ENCODE data around the gene NDEL1.

Gene NDEL1

GRCh38 chr17:8475781-8476180 lies 40.1 kb downstream of the NDEL1 start:
- H3K4ac ChIP-seq (ENCODE audit: low read depth, low read length), result no peak overlapping the region
- WGBS (ENCODE audit: extremely low coverage, insufficient coverage, low lambda C conversion rate), result no CpG with 5 or more reads among the region's 16 CpGs
- no peak overlapping the region for H3K23ac ChIP-seq (ENCODE audit: low read length)
- H3K18ac ChIP-seq (ENCODE audit: low read length), result no peak overlapping the region
- H3K79me1 ChIP-seq (ENCODE audit: low read length), result no peaks in the 10 kb centered on the region
- H3K27ac ChIP-seq (ENCODE audit: low read depth, low read length), result no peak overlapping the region
- H2BK120ac ChIP-seq (ENCODE audit: low read depth, low read length), result no peak overlapping the region
- no peak for DNase-seq
- H4K5ac ChIP-seq (ENCODE audit: low read length), result no peak overlapping the region
- no peak overlapping the region for H3K9ac ChIP-seq (ENCODE audit: low read length)
- H3K36me3 ChIP-seq (ENCODE audit: control insufficient read depth, insufficient read depth, low read length), result peaks cover 29% of the 10 kb centered on the region
- no peak overlapping the region for H2BK5ac ChIP-seq (ENCODE audit: low read length)
- H3K4me1 ChIP-seq (ENCODE audit: control insufficient read depth, low read depth, low read length), result no peaks in the 10 kb centered on the region
- H3K56ac ChIP-seq (ENCODE audit: low read length), result no peak overlapping the region
- H4K8ac ChIP-seq (ENCODE audit: low read depth, low read length), result no peak overlapping the region
- no peak overlapping the region for H3K4me3 ChIP-seq (ENCODE audit: low read length)
- no peaks in the 10 kb centered on the region for H3K27me3 ChIP-seq (ENCODE audit: insufficient read depth, low read length, poor library complexity)
- no peak overlapping the region for H2BK15ac ChIP-seq (replicated peaks; ENCODE audit: low read depth)
- no peak overlapping the region for H3K4me2 ChIP-seq (ENCODE audit: low read length)
- no peak overlapping the region for H2AK5ac ChIP-seq (ENCODE audit: low read length)
- no peaks in the 10 kb centered on the region for H3K79me2 ChIP-seq (ENCODE audit: control insufficient read depth, insufficient read depth, low read length)

DNA sequence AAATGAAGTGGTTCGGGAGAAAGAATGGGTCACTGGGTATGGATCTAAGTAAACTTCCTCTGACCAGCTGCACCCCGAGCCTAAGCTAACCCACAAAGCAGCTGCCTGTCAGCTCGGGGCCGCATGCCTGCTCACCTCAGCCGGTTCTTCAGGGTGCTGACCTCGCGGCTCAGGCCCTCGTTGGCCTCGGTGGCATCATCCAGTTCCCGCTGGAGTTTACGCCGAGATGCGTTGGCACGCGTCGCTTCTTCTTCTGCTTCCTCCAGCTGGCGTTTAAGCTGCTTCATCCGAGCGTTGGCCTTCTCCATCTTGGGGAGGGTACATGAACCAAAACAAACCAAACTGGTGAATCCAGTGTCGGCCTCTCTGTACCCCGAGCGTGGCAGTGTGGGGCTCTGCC lies 41.1 kb downstream of the NDEL1 start:
- Histone ChIP-seq H3K4me3 (ENCODE audit: low read length) (no peak overlapping the region), H3K4ac (ENCODE audit: low read depth, low read length) (no peak overlapping the region), H3K27ac (ENCODE audit: low read depth, low read length) (no peak overlapping the region), H3K4me1 (ENCODE audit: control insufficient read depth, low read depth, low read length) (no peaks in the 10 kb centered on the region), H3K79me1 (ENCODE audit: low read length) (no peaks in the 10 kb centered on the region), H3K79me2 (ENCODE audit: control insufficient read depth, insufficient read depth, low read length) (no peaks in the 10 kb centered on the region), H3K36me3 (ENCODE audit: control insufficient read depth, insufficient read depth, low read length) (peaks cover 24% of the 10 kb centered on the region), H3K27me3 (ENCODE audit: insufficient read depth, low read length, poor library complexity) (no peaks in the 10 kb centered on the region), H3K56ac (ENCODE audit: low read length) (no peak overlapping the region), H2AK5ac (ENCODE audit: low read length) (no peak overlapping the region), H2BK15ac (replicated peaks; ENCODE audit: low read depth) (no peak overlapping the region), H3K18ac (ENCODE audit: low read length) (no peak overlapping the region), H4K5ac (ENCODE audit: low read length) (no peak overlapping the region), H3K9ac (ENCODE audit: low read length) (no peak overlapping the region), H3K23ac (ENCODE audit: low read length) (no peak overlapping the region), H4K8ac (ENCODE audit: low read depth, low read length) (no peak overlapping the region), H3K4me2 (ENCODE audit: low read length) (no peak overlapping the region), H2BK120ac (ENCODE audit: low read depth, low read length) (no peak overlapping the region), H2BK5ac (ENCODE audit: low read length) (no peak overlapping the region)
- no CpG with 5 or more reads among the region's 22 CpGs for WGBS (ENCODE audit: extremely low coverage, insufficient coverage, low lambda C conversion rate)
- no peak for DNase-seq

- H3K9ac ChIP-seq (ENCODE audit: low read length), result no peak overlapping the region
- H2AK5ac ChIP-seq (ENCODE audit: low read length), result no peak overlapping the region
- H2BK5ac ChIP-seq (ENCODE audit: low read length), result no peak overlapping the region
- H3K4me3 ChIP-seq (ENCODE audit: low read length), result no peak overlapping the region
- no peak overlapping the region for H3K4ac ChIP-seq (ENCODE audit: low read depth, low read length)
- H3K56ac ChIP-seq (ENCODE audit: low read length), result no peak overlapping the region
- no peaks in the 10 kb centered on the region for H3K79me1 ChIP-seq (ENCODE audit: low read length)
- H2BK120ac ChIP-seq (ENCODE audit: low read depth, low read length), result no peak overlapping the region
- H3K4me2 ChIP-seq (ENCODE audit: low read length), result no peak overlapping the region
- H3K79me2 ChIP-seq (ENCODE audit: control insufficient read depth, insufficient read depth, low read length), result no peaks in the 10 kb centered on the region
- H3K27ac ChIP-seq (ENCODE audit: low read depth, low read length), result no peak overlapping the region
- no peaks in the 10 kb centered on the region for H3K27me3 ChIP-seq (ENCODE audit: insufficient read depth, low read length, poor library complexity)
- no peak overlapping the region for H4K8ac ChIP-seq (ENCODE audit: low read depth, low read length)
- no peak overlapping the region for H3K18ac ChIP-seq (ENCODE audit: low read length)
- WGBS (ENCODE audit: extremely low coverage, insufficient coverage, low lambda C conversion rate), result no CpG with 5 or more reads among the region's 8 CpGs
- no peak overlapping the region for H2BK15ac ChIP-seq (replicated peaks; ENCODE audit: low read depth)
- no peaks in the 10 kb centered on the region for H3K4me1 ChIP-seq (ENCODE audit: control insufficient read depth, low read depth, low read length)
- no peak overlapping the region for H4K5ac ChIP-seq (ENCODE audit: low read length)
- no peak for DNase-seq
- H3K23ac ChIP-seq (ENCODE audit: low read length), result no peak overlapping the region
- H3K36me3 ChIP-seq (ENCODE audit: control insufficient read depth, insufficient read depth, low read length), result peaks cover 24% of the 10 kb centered on the region
These were observed 41.5 kb downstream of the NDEL1 start for GRCh38 chr17:8477171-8477570.

DNA sequence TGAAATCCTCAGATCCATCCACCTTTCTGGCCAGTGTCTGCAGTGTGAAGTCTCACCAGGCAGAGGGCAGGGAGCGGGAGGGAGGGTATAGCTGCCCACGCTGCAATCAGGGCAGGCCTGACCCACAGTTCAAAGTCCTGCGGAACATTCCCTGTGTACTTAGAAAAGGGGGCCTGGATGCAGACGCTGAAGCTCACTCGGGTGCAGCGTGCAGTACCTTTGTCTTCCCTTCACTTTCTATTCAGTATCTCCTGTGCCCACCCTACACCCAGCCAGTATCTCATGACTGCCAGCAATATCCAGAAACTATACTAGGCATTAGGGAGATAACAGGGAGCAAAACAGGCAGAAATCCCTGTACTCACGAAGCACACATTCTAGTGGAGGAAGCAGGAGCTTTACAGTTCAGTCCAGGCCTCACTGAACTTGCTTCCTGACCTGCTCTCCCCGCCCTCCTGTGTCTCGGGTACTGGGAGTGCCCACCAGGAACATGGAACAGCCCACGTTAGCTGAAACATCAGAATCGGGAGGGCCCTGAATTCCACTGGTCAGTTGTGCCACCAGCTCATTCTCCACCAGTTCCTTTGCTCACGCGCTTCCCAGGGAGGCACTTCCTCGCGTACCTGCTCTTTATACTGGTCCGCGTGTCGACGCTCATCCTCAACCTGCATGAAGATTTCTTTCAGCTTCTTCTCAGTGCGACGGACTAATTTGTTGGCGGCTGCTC lies 42.2 kb downstream of the NDEL1 start:
- no peak overlapping the region for H3K18ac ChIP-seq (ENCODE audit: low read length)
- no peak overlapping the region for H2AK5ac ChIP-seq (ENCODE audit: low read length)
- H3K4me3 ChIP-seq (ENCODE audit: low read length), result no peak overlapping the region
- H3K23ac ChIP-seq (ENCODE audit: low read length), result no peak overlapping the region
- no peak overlapping the region for H3K4ac ChIP-seq (ENCODE audit: low read depth, low read length)
- no CpG with 5 or more reads among the region's 22 CpGs for WGBS (ENCODE audit: extremely low coverage, insufficient coverage, low lambda C conversion rate)
- no peak overlapping the region for H2BK5ac ChIP-seq (ENCODE audit: low read length)
- H3K27ac ChIP-seq (ENCODE audit: low read depth, low read length), result no peak overlapping the region
- no peak overlapping the region for H2BK120ac ChIP-seq (ENCODE audit: low read depth, low read length)
- H3K56ac ChIP-seq (ENCODE audit: low read length), result no peak overlapping the region
- no peaks in the 10 kb centered on the region for H3K4me1 ChIP-seq (ENCODE audit: control insufficient read depth, low read depth, low read length)
- no peak overlapping the region for H4K5ac ChIP-seq (ENCODE audit: low read length)
- no peak overlapping the region for H3K4me2 ChIP-seq (ENCODE audit: low read length)
- peaks cover 24% of the 10 kb centered on the region for H3K36me3 ChIP-seq (ENCODE audit: control insufficient read depth, insufficient read depth, low read length)
- H2BK15ac ChIP-seq (replicated peaks; ENCODE audit: low read depth), result no peak overlapping the region
- no peak overlapping the region for H4K8ac ChIP-seq (ENCODE audit: low read depth, low read length)
- no peak for DNase-seq
- no peaks in the 10 kb centered on the region for H3K79me2 ChIP-seq (ENCODE audit: control insufficient read depth, insufficient read depth, low read length)
- H3K27me3 ChIP-seq (ENCODE audit: insufficient read depth, low read length, poor library complexity), result no peaks in the 10 kb centered on the region
- no peaks in the 10 kb centered on the region for H3K79me1 ChIP-seq (ENCODE audit: low read length)
- H3K9ac ChIP-seq (ENCODE audit: low read length), result no peak overlapping the region

- H3K79me2 ChIP-seq (ENCODE audit: control insufficient read depth, insufficient read depth, low read length), result no peaks in the 10 kb centered on the region
These were observed 43.8 kb downstream of the NDEL1 start for GRCh38 chr17:8479431-8479947.

More at GRCh38 chr17:8479431-8479947, 43.8 kb downstream of the NDEL1 start:
- H2AK5ac ChIP-seq (ENCODE audit: low read length), result no peak overlapping the region
- H3K4ac ChIP-seq (ENCODE audit: low read depth, low read length), result no peak overlapping the region
- H3K36me3 ChIP-seq (ENCODE audit: control insufficient read depth, insufficient read depth, low read length), result peaks cover 26% of the 10 kb centered on the region
- no peak overlapping the region for H2BK120ac ChIP-seq (ENCODE audit: low read depth, low read length)
- no peaks in the 10 kb centered on the region for H3K27me3 ChIP-seq (ENCODE audit: insufficient read depth, low read length, poor library complexity)
- H3K27ac ChIP-seq (ENCODE audit: low read depth, low read length), result no peak overlapping the region
- no peak overlapping the region for H3K23ac ChIP-seq (ENCODE audit: low read length)
- H3K4me2 ChIP-seq (ENCODE audit: low read length), result no peak overlapping the region
- H2BK5ac ChIP-seq (ENCODE audit: low read length), result no peak overlapping the region
- no peak overlapping the region for H3K9ac ChIP-seq (ENCODE audit: low read length)
- H3K79me1 ChIP-seq (ENCODE audit: low read length), result no peaks in the 10 kb centered on the region
- no CpG with 5 or more reads among the region's 11 CpGs for WGBS (ENCODE audit: extremely low coverage, insufficient coverage, low lambda C conversion rate)
- no peak overlapping the region for H3K56ac ChIP-seq (ENCODE audit: low read length)
- no peak overlapping the region for H4K8ac ChIP-seq (ENCODE audit: low read depth, low read length)
- H4K5ac ChIP-seq (ENCODE audit: low read length), result no peak overlapping the region
- DNase-seq, result no peak
- H2BK15ac ChIP-seq (replicated peaks; ENCODE audit: low read depth), result no peak overlapping the region
- no peak overlapping the region for H3K4me3 ChIP-seq (ENCODE audit: low read length)
- H3K4me1 ChIP-seq (ENCODE audit: control insufficient read depth, low read depth, low read length), result no peaks in the 10 kb centered on the region
- no peak overlapping the region for H3K18ac ChIP-seq (ENCODE audit: low read length)
